ENCODE data around the gene MEGF11. TPM values are rescaled to one million over a fixed set of nuclear protein-coding genes. Genes with fewer than 3 reads are reported as not detected.

The MEGF11 gene
- polyA plus RNA-seq, 1 of the 3 experiments (the other 2 are of a cell fraction) = not detected

- H3K4me3 ChIP-seq (ENCODE audit: low read depth in 2 of 2, low read length in 1 of 2) = no peak overlapping the region
- WGBS (ENCODE audit: low lambda C conversion rate) = 73% methylated on average over 4 of the region's 4 CpGs
- TF ChIP-seq MXI1 (IDR thresholded peaks at IDR 0.05; ENCODE audit: low read depth, low read length) = no peak
- TF ChIP-seq CHD2 (IDR thresholded peaks at IDR 0.05; ENCODE audit: low read length, partially characterized antibody) = no peak
- no peak for TF ChIP-seq FOSL2 (IDR thresholded peaks at IDR 0.05; ENCODE audit: borderline replicate concordance, low read depth)
- no peak for TF ChIP-seq ZBTB33 (IDR thresholded peaks at IDR 0.05; ENCODE audit: borderline replicate concordance, low read depth)
- TF ChIP-seq USF1 (IDR thresholded peaks at IDR 0.05; ENCODE audit: borderline replicate concordance, low read depth) = no peak
- no peak for TF ChIP-seq YY1 (IDR thresholded peaks at IDR 0.05; ENCODE audit: low read depth)
- CTCF ChIA-PET = interaction anchor here (0.9 to 2.0 kb wide), 4 partner anchors 22 to 41 kb away, joined by 3 to 5 read pairs (median 4); no protein-coding TSS in a partner anchor
- no peak overlapping the region for H3K4me2 ChIP-seq
- peaks cover 5% of the 10 kb centered on the region for H3F3A ChIP-seq (replicated peaks; ENCODE audit: insufficient read depth)
- H3K9ac ChIP-seq = no peak overlapping the region
- H3K4me1 ChIP-seq (ENCODE audit: control insufficient read depth in 1 of 2, insufficient read depth in 2 of 2, low read depth in 1 of 2, low read length in 1 of 2) = peaks cover 10 to 44% of the 10 kb centered on the region in 2 experiments; a peak in 2 of 4 replicates
- H3K36me3 ChIP-seq (replicated peaks in 1 of 2; ENCODE audit: control insufficient read depth in 1 of 2, insufficient read depth in 2 of 2, low read length in 1 of 2) = no peaks in the 10 kb centered on the region
- DNase-seq = no peak
- no peak overlapping the region for H3K27ac ChIP-seq (ENCODE audit: low read depth in 2 of 2, low read length in 1 of 2)
- H3K79me2 ChIP-seq (ENCODE audit: insufficient read depth) = no peaks in the 10 kb centered on the region
- no peaks in the 10 kb centered on the region for H3K9me2 ChIP-seq
- no peaks in the 10 kb centered on the region for H4K20me1 ChIP-seq (ENCODE audit: insufficient read depth)
- no peaks in the 10 kb centered on the region for H3K9me3 ChIP-seq
- H3K27me3 ChIP-seq (ENCODE audit: insufficient read depth) = no peaks in the 10 kb centered on the region
- POLR2A ChIA-PET = no interaction called here
- H2AFZ ChIP-seq (ENCODE audit: low read depth) = no peak overlapping the region
These were observed 314.9 kb downstream of the MEGF11 start for GRCh38 chr15:65938604-65939003.

GRCh38 chr15:65937476-65937875 is 316.1 kb downstream of the MEGF11 start:
- Histone ChIP-seq H3K36me3 (replicated peaks in 1 of 2; ENCODE audit: control insufficient read depth in 1 of 2, insufficient read depth in 2 of 2, low read length in 1 of 2) (no peaks in the 10 kb centered on the region), H3K27ac (ENCODE audit: low read depth in 2 of 2, low read length in 1 of 2) (peak overlapping the region in 1 of 2 experiments; percentile 58; a peak in 1 of 4 replicates), H2AFZ (ENCODE audit: low read depth) (no peak overlapping the region), H3K4me1 (ENCODE audit: control insufficient read depth in 1 of 2, insufficient read depth in 2 of 2, low read depth in 1 of 2, low read length in 1 of 2) (peaks cover 10 to 39% of the 10 kb centered on the region in 2 experiments; a peak in 2 of 4 replicates), H3K79me2 (ENCODE audit: insufficient read depth) (no peaks in the 10 kb centered on the region), H3F3A (replicated peaks; ENCODE audit: insufficient read depth) (peaks cover 5% of the 10 kb centered on the region), H3K9ac (no peak overlapping the region), H3K27me3 (ENCODE audit: insufficient read depth) (no peaks in the 10 kb centered on the region), H3K9me3 (no peaks in the 10 kb centered on the region), H3K4me3 (ENCODE audit: low read depth in 2 of 2, low read length in 1 of 2) (no peak overlapping the region), H4K20me1 (ENCODE audit: insufficient read depth) (no peaks in the 10 kb centered on the region), H3K4me2 (no peak overlapping the region), H3K9me2 (no peaks in the 10 kb centered on the region)
- peak; percentile 43 for DNase-seq
- ChIA-PET POLR2A (interaction anchor here (1.1 kb wide), 1 partner anchor 10 kb away, joined by 3 read pairs; no protein-coding TSS in a partner anchor), CTCF (interaction anchor here (1.4 to 2.1 kb wide), 3 partner anchors 21 to 350 kb away, joined by 4 to 5 read pairs (median 5); no protein-coding TSS in a partner anchor)
- no peak for TF ChIP-seq RFX5 (IDR thresholded peaks at IDR 0.05; ENCODE audit: low read length)
- no peak for TF ChIP-seq JUND (IDR thresholded peaks at IDR 0.05)
- TF ChIP-seq USF1 (IDR thresholded peaks at IDR 0.05; ENCODE audit: borderline replicate concordance, low read depth) = peak; percentile 17; the same call in 1 of the 2 replicates
- 90% methylated on average over 1 of the region's 1 CpG for WGBS (ENCODE audit: low lambda C conversion rate)
